Ishikawa (cell line): ENCODE results near the gene PLOD1.

Experiments used
- CEBPB ChIP-seq: IDR thresholded peaks from 2 replicates; pipeline ENCODE4 v1.6.1; 2012
- CREB1 ChIP-seq: IDR thresholded peaks from 2 replicates; pipeline ENCODE4 v1.6.1; 2012; ENCODE audit warnings: low read depth
- EGR1 ChIP-seq: IDR thresholded peaks from 2 replicates; pipeline ENCODE4 v1.6.1; 2012
- EP300 ChIP-seq: IDR thresholded peaks from 2 replicates; pipeline ENCODE4 v1.6.1; 2012; ENCODE audit warnings: borderline replicate concordance
- FOXM1 ChIP-seq: IDR thresholded peaks from 2 replicates; pipeline ENCODE4 v1.6.1; 2012; ENCODE audit warnings: low read depth, borderline replicate concordance
- NFIC ChIP-seq: IDR thresholded peaks from 2 replicates; pipeline ENCODE4 v1.6.1; 2012
- RAD21 ChIP-seq: IDR thresholded peaks from 2 replicates; pipeline ENCODE4 v1.6.1; 2012; ENCODE audit warnings: low read depth
- REST ChIP-seq: IDR thresholded peaks from 2 replicates; pipeline ENCODE4 v1.6.1; 2012; ENCODE audit warnings: low read depth, mild to moderate bottlenecking
- TAF1 ChIP-seq: IDR thresholded peaks from 2 replicates; pipeline ENCODE4 v1.6.1; 2012; ENCODE audit warnings: low read depth, mild to moderate bottlenecking
- TCF12 ChIP-seq: IDR thresholded peaks from 2 replicates; pipeline ENCODE4 v1.6.1; 2012; ENCODE audit warnings: low read depth
- TEAD4 ChIP-seq: IDR thresholded peaks from 2 replicates; pipeline ENCODE4 v1.6.1; 2012
- USF1 ChIP-seq: IDR thresholded peaks from 2 replicates; pipeline ENCODE4 v1.6.1; 2012
- YY1 ChIP-seq: IDR thresholded peaks from 2 replicates; pipeline ENCODE4 v1.6.1; 2012; ENCODE audit warnings: low read depth
- ZBTB7A ChIP-seq: IDR thresholded peaks from 2 replicates; pipeline ENCODE4 v1.6.1; 2012; ENCODE audit warnings: low read depth
- TF ChIP-seq, protein P1 (sequence below): IDR thresholded peaks from 2 replicates; pipeline ENCODE4 v1.6.1; 2012

The PLOD1 gene

GRCh38 chr1:11948822-11949458, 14.4 kb downstream of the PLOD1 start:
- TF ChIP-seq USF1 (peak; percentile 90), EGR1 (no peak), CREB1 (no peak)

DNA sequence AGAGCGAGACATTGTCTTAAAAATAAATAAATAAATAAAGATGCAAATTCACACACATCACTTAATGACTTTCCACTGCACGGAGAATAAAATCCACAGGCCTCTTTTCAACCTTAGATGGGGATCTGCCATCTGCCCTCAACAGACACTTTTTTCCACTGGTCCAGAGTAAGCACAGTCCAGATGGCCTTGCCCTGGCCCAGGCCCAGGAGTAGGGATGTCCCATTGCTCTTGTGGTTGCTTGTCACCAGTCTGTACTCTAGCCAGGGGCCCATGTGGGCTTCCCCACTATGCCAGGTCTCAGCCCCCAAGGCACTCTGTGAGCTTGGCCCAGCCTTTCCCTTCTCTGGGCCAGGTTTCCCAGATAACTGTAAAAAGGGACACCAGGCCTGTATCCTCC, 17.4 kb downstream of the PLOD1 start:
- TF ChIP-seq, protein P1, sequence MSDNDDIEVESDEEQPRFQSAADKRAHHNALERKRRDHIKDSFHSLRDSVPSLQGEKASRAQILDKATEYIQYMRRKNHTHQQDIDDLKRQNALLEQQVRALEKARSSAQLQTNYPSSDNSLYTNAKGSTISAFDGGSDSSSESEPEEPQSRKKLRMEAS, result no peak
- TF ChIP-seq ZBTB7A (no peak), RAD21 (no peak), EGR1 (no peak), USF1 (no peak), TCF12 (no peak), TEAD4 (no peak), NFIC (no peak), YY1 (no peak), TAF1 (no peak), EP300 (no peak), CREB1 (no peak), REST (no peak), CEBPB (no peak)

DNA sequence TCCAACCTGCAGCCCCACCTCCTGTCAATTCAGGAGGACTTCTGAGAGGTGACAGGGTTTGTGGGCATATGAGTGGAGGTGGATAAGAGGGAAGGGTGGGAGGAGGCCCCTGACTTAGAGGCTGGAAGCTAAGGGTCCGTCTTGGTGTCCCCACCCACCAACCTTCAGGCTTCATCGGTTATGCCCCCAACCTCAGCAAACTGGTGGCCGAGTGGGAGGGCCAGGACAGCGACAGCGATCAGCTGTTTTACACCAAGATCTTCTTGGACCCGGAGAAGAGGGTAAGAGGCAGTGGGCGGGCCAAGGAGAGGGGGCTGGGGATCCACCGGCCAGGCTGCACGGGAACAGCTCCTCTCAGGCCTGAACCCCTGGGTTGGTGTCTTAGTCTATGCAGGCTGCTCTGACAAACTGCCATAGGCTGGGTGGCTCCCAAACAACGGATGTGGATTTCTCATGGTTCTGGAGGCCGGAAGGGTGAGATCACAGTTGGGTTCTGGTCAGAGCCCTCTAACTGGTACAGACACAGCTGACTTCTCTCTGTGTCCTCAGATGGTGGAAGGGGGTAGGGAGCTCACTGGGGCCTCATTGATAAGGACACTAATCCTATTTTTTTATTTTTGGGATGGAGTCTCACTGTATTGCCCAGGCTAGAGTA, 18.1 kb downstream of the PLOD1 start:
- no peak for TF ChIP-seq TCF12
- TF ChIP-seq REST, result no peak
- no peak for TF ChIP-seq RAD21
- no peak for TF ChIP-seq NFIC

- no peak for TF ChIP-seq USF1
- no peak for TF ChIP-seq ZBTB7A
- no peak for TF ChIP-seq FOXM1
- TF ChIP-seq TCF12, result no peak
- TF ChIP-seq CEBPB, result no peak
- TF ChIP-seq, protein P1, result no peak
- TF ChIP-seq TEAD4, result no peak
- no peak for TF ChIP-seq REST
- TF ChIP-seq RAD21, result no peak
- TF ChIP-seq CREB1, result no peak
- no peak for TF ChIP-seq EP300
- no peak for TF ChIP-seq NFIC
- TF ChIP-seq EGR1, result no peak
- no peak for TF ChIP-seq TAF1
- TF ChIP-seq YY1, result no peak
Observed at GRCh38 chr1:11955221-11955620, 20.7 kb downstream of the PLOD1 start.
